ENCODE data around the gene ROBO2. TPM values are rescaled to one million over a fixed set of nuclear protein-coding genes. Genes with fewer than 3 reads are reported as not detected.

The ROBO2 gene
- polyA plus RNA-seq, 6 donors from 2014 or later, result not detected

DNA sequence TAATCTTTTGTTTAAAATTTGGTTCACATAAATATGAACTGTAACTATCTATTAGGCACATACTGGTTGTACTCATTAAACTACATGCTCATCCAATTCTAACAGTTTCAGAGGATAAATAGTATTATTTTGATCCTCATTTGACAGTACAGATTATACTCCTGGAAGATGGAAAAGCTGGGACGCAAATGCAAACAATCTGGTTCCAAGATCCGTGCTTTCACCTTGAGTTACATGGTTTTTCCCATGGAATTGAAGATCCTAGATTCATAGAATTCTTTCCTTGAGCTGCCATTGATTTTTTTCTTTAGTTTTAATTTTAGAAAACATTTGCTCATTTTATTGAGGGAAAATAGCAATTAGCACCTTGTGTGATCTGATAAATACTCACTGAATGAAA, 285.8 kb downstream of the ROBO2 start:
- H3K27ac Mint-ChIP-seq, result no peak overlapping the region
- no peak for ATAC-seq (ENCODE audit: low read depth in 2 of 2)
- no peak overlapping the region for H3K4me3 Mint-ChIP-seq
- H3K36me3 Mint-ChIP-seq, result no peaks in the 10 kb centered on the region
- peaks cover 0 to 5% (median 0%) of the 10 kb centered on the region in 7 donors for H3K9me3 Mint-ChIP-seq
- H3K27me3 Mint-ChIP-seq, result no peaks in the 10 kb centered on the region
- H3K4me1 Mint-ChIP-seq, result no peaks in the 10 kb centered on the region
- DNase-seq, result no peak

- DNase-seq, result no peak
- peaks cover 0 to 5% (median 0%) of the 10 kb centered on the region in 7 donors for H3K9me3 Mint-ChIP-seq
- H3K27ac Mint-ChIP-seq, result no peak overlapping the region
- no peaks in the 10 kb centered on the region for H3K4me1 Mint-ChIP-seq
- H3K36me3 Mint-ChIP-seq, result no peaks in the 10 kb centered on the region
- no peaks in the 10 kb centered on the region for H3K27me3 Mint-ChIP-seq
- H3K4me3 Mint-ChIP-seq, result no peak overlapping the region
- ATAC-seq (ENCODE audit: low read depth in 2 of 2), result no peak
These were observed 286.7 kb downstream of the ROBO2 start for GRCh38 chr3:77326586-77326985.

DNA sequence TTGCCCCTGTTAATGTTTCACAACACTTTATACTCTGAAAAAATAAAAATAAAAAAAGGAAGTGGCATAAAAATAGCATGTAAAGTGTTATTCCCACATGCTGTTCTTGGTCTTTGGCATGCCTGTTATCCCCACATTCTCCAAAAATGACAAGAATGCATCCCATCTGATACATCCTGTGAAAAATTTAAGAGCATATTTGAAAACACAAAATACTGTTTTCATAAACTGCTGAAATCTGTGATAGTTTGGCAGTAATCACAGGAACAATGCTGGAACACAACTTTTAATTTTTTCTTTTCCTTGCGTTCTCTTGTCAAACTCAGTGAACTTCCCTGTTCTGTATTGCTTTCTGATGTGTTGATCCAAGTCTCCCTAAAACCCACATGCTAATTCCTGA, 288.8 kb downstream of the ROBO2 start:
- Mint-ChIP-seq H3K9me3 (peaks cover 0 to 5% (median 0%) of the 10 kb centered on the region in 7 donors), H3K4me3 (no peak overlapping the region)

DNA sequence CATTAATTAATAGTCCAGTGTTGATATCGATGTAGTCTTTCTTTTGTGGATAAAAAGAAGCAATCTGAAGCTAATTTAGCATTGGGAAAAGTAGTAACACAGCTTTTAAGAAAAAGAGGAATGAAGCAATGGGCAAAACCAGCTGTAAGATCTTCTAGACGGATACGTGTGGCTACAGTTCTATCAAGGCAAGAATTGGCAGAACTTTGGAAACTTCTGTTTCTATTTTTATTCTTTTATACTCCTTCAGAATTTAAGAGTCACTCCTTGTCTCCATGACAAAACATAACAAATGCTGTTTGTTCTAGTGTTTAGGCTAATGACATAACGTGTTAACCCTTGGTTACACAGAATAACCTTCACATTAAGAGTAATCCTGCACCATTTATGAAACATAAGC, 289.2 kb downstream of the ROBO2 start:
- H3K4me3 Mint-ChIP-seq, result no peak overlapping the region
- H3K27me3 Mint-ChIP-seq, result no peaks in the 10 kb centered on the region
- no peaks in the 10 kb centered on the region for H3K4me1 Mint-ChIP-seq
- H3K27ac Mint-ChIP-seq, result no peak overlapping the region
- ATAC-seq (ENCODE audit: low read depth in 2 of 2) (no peak), DNase-seq (no peak)
- H3K36me3 Mint-ChIP-seq, result no peaks in the 10 kb centered on the region
- H3K9me3 Mint-ChIP-seq, result peaks cover 0 to 5% (median 0%) of the 10 kb centered on the region in 7 donors

More for the DNA sequence above, 288.8 kb downstream of the ROBO2 start:
- Mint-ChIP-seq H3K27ac (no peak overlapping the region), H3K36me3 (no peaks in the 10 kb centered on the region), H3K4me1 (no peaks in the 10 kb centered on the region), H3K27me3 (no peaks in the 10 kb centered on the region)
- DNase-seq, result no peak
- ATAC-seq (ENCODE audit: low read depth in 2 of 2), result no peak

DNA sequence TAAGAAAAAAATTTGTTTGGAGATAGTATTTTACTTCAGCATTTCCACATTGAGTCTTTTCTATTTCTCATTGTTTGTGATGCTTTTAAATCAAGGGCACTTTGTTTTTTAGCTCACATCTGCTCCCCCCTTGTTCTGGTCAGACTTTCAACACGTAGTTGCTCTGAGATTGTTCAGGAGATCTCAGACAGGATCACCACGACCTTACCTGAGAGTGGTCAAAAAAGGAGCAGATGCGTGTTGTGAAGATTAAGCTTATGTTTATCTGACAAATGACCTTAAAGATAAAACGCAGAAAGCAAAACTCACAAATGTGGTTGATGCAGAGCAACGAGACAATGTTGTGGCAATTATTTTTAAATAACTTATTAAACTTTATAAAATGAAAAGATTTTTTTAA, 298.3 kb downstream of the ROBO2 start:
- DNase-seq, result no peak
- Mint-ChIP-seq H3K4me3 (no peak overlapping the region), H3K9me3 (peaks cover 0 to 9% (median 0%) of the 10 kb centered on the region in 7 donors), H3K36me3 (no peaks in the 10 kb centered on the region), H3K27me3 (no peaks in the 10 kb centered on the region), H3K4me1 (no peaks in the 10 kb centered on the region), H3K27ac (no peak overlapping the region)
- ATAC-seq (ENCODE audit: low read depth in 2 of 2), result no peak

DNA sequence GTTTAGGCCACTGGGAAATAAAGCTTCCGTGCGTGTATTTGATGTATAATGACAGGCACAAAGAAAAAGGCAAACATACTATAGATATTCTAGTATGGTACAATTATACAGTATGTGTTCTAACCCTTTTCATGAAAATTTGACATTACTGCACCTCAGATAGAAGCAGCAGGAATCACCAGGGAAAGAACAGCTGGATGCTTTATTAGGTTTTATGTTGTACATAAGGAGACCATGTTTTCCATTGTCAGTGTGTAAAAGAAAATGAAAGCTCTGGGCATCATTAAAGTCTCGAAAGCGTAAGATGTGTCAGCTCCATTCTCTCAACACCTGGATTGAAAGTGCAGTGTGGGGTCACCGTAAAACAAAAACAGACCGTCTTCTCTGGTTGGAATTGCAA, 302.1 kb downstream of the ROBO2 start:
- Mint-ChIP-seq H3K36me3 (no peaks in the 10 kb centered on the region), H3K27ac (no peak overlapping the region), H3K4me3 (no peak overlapping the region), H3K4me1 (no peaks in the 10 kb centered on the region), H3K9me3 (peaks cover 0 to 10% (median 0%) of the 10 kb centered on the region in 7 donors), H3K27me3 (no peaks in the 10 kb centered on the region)
- DNase-seq (no peak), ATAC-seq (ENCODE audit: low read depth in 2 of 2) (no peak)

DNA sequence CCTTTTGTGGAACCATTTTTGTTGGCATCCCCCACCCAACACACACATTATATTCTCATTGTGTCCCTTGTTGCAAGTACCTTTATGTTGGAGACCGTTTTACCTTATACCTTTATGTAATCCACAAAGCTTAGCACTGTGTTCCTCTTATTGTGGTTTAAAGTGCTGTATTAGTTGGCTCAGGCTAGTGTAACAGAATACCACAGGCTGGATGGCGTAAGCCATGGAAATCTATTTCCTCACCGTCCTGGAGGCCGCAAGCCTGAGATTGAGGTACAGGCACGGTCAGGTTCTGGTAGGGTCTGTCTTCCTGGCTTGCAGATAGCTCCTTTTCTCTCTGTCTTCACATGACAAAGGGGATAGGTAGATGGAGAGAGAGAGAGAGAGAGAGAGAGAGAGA, 302.8 kb downstream of the ROBO2 start:
- Mint-ChIP-seq H3K4me3 (no peak overlapping the region), H3K9me3 (peaks cover 0 to 13% (median 0%) of the 10 kb centered on the region in 7 donors), H3K27ac (peak overlapping the region in 1 of 6 donors; percentile 48), H3K36me3 (no peaks in the 10 kb centered on the region), H3K27me3 (no peaks in the 10 kb centered on the region), H3K4me1 (no peaks in the 10 kb centered on the region)
- ATAC-seq (ENCODE audit: low read depth in 2 of 2), result no peak
- no peak for DNase-seq

- H3K9me3 Mint-ChIP-seq, result peaks cover 0 to 17% (median 4%) of the 10 kb centered on the region in 7 donors
- H3K27me3 Mint-ChIP-seq, result no peaks in the 10 kb centered on the region
- no peak for DNase-seq
- H3K4me1 Mint-ChIP-seq, result no peaks in the 10 kb centered on the region
- no peak overlapping the region for H3K27ac Mint-ChIP-seq
- no peak overlapping the region for H3K4me3 Mint-ChIP-seq
- H3K36me3 Mint-ChIP-seq, result no peaks in the 10 kb centered on the region
- no peak for ATAC-seq (ENCODE audit: low read depth in 2 of 2)
These were observed 305.1 kb downstream of the ROBO2 start for GRCh38 chr3:77345009-77345408.

DNA sequence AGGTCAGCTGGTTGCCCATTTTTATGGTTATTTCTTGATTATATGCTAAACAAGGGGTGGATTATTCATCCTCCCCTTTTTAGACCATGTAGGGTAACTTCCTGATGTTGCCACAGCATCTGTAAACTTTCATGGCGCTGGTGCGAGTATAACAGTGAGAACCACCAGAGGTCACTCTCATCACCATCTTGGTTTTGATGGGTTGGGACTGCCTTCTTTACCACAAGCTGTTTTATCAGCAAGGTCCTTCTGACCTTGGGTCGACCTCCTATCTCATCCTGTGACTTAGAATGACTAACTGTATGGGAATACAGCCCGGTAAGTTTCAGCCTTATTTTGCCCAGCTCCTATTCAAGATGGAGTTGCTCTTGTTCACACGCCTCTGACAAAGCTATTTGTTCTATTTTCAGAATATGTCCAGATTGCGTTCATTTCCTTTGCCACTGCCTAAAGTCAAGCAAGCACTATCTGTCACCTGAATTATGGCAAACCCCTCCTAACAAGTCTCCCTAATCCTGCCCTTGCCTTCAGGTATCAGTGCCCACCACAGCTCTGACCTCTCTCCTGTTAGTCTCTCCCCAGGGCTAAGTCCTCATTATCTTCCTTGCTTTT, 308.5 kb downstream of the ROBO2 start:
- Mint-ChIP-seq H3K36me3 (no peaks in the 10 kb centered on the region), H3K9me3 (peaks cover 1 to 18% (median 5%) of the 10 kb centered on the region in 7 donors), H3K4me1 (no peaks in the 10 kb centered on the region), H3K4me3 (no peak overlapping the region), H3K27me3 (no peaks in the 10 kb centered on the region), H3K27ac (no peak overlapping the region)
- DNase-seq (no peak), ATAC-seq (ENCODE audit: low read depth in 2 of 2) (no peak)

DNA sequence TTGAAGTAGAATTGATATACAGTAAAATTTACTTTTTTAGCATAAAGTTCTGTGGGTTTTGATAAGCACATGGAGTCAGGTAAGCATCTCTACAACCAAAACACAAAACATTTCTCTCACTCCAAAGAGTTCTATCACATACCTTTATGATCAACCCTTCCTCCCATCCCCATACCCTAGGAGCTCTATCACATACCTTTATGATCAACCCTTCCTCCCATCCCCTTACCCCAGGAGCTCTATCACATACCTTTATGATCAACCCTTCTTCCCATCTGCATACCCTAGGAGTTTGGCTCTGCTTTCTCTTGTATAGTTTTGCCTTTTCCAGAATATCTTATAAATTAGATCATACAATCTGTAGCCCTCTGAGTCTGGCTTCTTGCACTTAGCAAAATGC, 315.1 kb downstream of the ROBO2 start:
- no peak overlapping the region for H3K4me3 Mint-ChIP-seq
- no peak overlapping the region for H3K27ac Mint-ChIP-seq
- DNase-seq, result no peak
- no peaks in the 10 kb centered on the region for H3K4me1 Mint-ChIP-seq
- H3K36me3 Mint-ChIP-seq, result no peaks in the 10 kb centered on the region
- no peak for ATAC-seq (ENCODE audit: low read depth in 2 of 2)
- H3K27me3 Mint-ChIP-seq, result no peaks in the 10 kb centered on the region
- H3K9me3 Mint-ChIP-seq, result peaks cover 0 to 15% (median 4%) of the 10 kb centered on the region in 7 donors

- ATAC-seq (ENCODE audit: low read depth in 2 of 2) (no peak), DNase-seq (no peak)
- Mint-ChIP-seq H3K27me3 (no peaks in the 10 kb centered on the region), H3K36me3 (no peaks in the 10 kb centered on the region), H3K4me3 (no peak overlapping the region), H3K9me3 (peaks cover 0 to 16% (median 5%) of the 10 kb centered on the region in 7 donors), H3K27ac (peak overlapping the region in 1 of 6 donors; percentile 30), H3K4me1 (no peaks in the 10 kb centered on the region)
These were observed 323.0 kb downstream of the ROBO2 start for GRCh38 chr3:77362936-77363335.

- no peak overlapping the region for H3K27ac Mint-ChIP-seq
- no peak overlapping the region for H3K4me3 Mint-ChIP-seq
- peaks cover 0 to 18% (median 5%) of the 10 kb centered on the region in 7 donors for H3K9me3 Mint-ChIP-seq
- ATAC-seq (ENCODE audit: low read depth in 2 of 2) (no peak), DNase-seq (no peak)
- no peaks in the 10 kb centered on the region for H3K4me1 Mint-ChIP-seq
- no peaks in the 10 kb centered on the region for H3K27me3 Mint-ChIP-seq
- H3K36me3 Mint-ChIP-seq, result no peaks in the 10 kb centered on the region
These were observed 325.3 kb downstream of the ROBO2 start for GRCh38 chr3:77365152-77365551.

GRCh38 chr3:77370413-77370812, 330.5 kb downstream of the ROBO2 start:
- no peaks in the 10 kb centered on the region for H3K4me1 Mint-ChIP-seq
- DNase-seq, result no peak
- no peaks in the 10 kb centered on the region for H3K27me3 Mint-ChIP-seq
- H3K27ac Mint-ChIP-seq, result no peak overlapping the region
- no peaks in the 10 kb centered on the region for H3K36me3 Mint-ChIP-seq
- ATAC-seq (ENCODE audit: low read depth in 2 of 2), result no peak
- H3K4me3 Mint-ChIP-seq, result no peak overlapping the region
- H3K9me3 Mint-ChIP-seq, result peaks cover 1 to 16% (median 4%) of the 10 kb centered on the region in 7 donors

GRCh38 chr3:77372018-77372417, 332.1 kb downstream of the ROBO2 start:
- Mint-ChIP-seq H3K27me3 (no peaks in the 10 kb centered on the region), H3K4me3 (no peak overlapping the region), H3K9me3 (peaks cover 0 to 13% (median 4%) of the 10 kb centered on the region in 7 donors), H3K36me3 (no peaks in the 10 kb centered on the region), H3K4me1 (no peaks in the 10 kb centered on the region), H3K27ac (no peak overlapping the region)
- no peak for DNase-seq
- ATAC-seq (ENCODE audit: low read depth in 2 of 2), result no peak
